ENCODE data around the gene PDZD2. TPM values are rescaled to one million over a fixed set of nuclear protein-coding genes. Genes with fewer than 3 reads are reported as not detected.

The PDZD2 gene
- polyA plus RNA-seq, 1 donor from 2014 or later, result 3.1 TPM

DNA sequence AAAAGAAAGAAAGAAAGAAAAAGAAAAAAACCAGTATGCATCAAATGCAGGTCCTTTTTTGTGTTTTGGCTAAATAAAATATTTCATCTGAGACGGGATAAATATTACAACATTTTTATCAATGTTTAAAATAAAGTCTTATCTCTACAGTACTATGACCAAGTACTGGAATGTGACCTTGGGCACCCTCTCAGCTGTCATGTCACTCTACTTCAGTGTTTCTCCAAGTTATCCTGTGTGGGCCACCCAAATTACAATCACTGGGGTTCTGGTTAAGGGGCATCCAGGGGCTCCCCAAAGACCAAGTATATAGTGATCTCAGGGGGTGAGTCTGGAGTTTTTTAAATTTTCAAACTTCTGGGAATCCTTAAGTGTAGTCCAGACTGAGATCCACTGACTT is 3.5 kb upstream of the PDZD2 start:
- Histone ChIP-seq H3F3A (ENCODE audit: insufficient read depth, low read length, poor library complexity, severe bottlenecking) (no peaks in the 10 kb centered on the region), H2AFZ (ENCODE audit: low read depth, low read length) (no peak overlapping the region), H4K20me1 (ENCODE audit: insufficient read depth) (no peaks in the 10 kb centered on the region), H3K9ac (ENCODE audit: low read length) (no peak overlapping the region), H3K9me2 (ENCODE audit: insufficient read depth, low read length) (no peaks in the 10 kb centered on the region), H3K79me2 (replicated peaks; ENCODE audit: insufficient read depth, low read length) (no peaks in the 10 kb centered on the region), H3K4me3 (ENCODE audit: low read length) (no peak overlapping the region), H3K36me3 (ENCODE audit: insufficient read depth, low read length) (no peaks in the 10 kb centered on the region), H3K9me3 (ENCODE audit: low read length) (no peaks in the 10 kb centered on the region), H3K27ac (ENCODE audit: low read length) (no peak overlapping the region), H3K27me3 (ENCODE audit: insufficient read depth, low read depth, low read length) (peaks cover 6% of the 10 kb centered on the region), H3K4me2 (ENCODE audit: low read length) (no peak overlapping the region)
- no peak for TF ChIP-seq EP300 (conservative IDR thresholded peaks at IDR 0.05; ENCODE audit: poor library complexity, severe bottlenecking)
- TF ChIP-seq, protein P1, sequence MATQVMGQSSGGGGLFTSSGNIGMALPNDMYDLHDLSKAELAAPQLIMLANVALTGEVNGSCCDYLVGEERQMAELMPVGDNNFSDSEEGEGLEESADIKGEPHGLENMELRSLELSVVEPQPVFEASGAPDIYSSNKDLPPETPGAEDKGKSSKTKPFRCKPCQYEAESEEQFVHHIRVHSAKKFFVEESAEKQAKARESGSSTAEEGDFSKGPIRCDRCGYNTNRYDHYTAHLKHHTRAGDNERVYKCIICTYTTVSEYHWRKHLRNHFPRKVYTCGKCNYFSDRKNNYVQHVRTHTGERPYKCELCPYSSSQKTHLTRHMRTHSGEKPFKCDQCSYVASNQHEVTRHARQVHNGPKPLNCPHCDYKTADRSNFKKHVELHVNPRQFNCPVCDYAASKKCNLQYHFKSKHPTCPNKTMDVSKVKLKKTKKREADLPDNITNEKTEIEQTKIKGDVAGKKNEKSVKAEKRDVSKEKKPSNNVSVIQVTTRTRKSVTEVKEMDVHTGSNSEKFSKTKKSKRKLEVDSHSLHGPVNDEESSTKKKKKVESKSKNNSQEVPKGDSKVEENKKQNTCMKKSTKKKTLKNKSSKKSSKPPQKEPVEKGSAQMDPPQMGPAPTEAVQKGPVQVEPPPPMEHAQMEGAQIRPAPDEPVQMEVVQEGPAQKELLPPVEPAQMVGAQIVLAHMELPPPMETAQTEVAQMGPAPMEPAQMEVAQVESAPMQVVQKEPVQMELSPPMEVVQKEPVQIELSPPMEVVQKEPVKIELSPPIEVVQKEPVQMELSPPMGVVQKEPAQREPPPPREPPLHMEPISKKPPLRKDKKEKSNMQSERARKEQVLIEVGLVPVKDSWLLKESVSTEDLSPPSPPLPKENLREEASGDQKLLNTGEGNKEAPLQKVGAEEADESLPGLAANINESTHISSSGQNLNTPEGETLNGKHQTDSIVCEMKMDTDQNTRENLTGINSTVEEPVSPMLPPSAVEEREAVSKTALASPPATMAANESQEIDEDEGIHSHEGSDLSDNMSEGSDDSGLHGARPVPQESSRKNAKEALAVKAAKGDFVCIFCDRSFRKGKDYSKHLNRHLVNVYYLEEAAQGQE (IDR thresholded peaks at IDR 0.05; ENCODE audit: borderline replicate concordance), result no peak
- TF ChIP-seq TAF1 (IDR thresholded peaks at IDR 0.05; ENCODE audit: low read depth), result no peak
- TF ChIP-seq EZH2 (IDR thresholded peaks at IDR 0.05; ENCODE audit: borderline replicate concordance, insufficient read depth, low read length, poor library complexity, severe bottlenecking), result no peak
- no peak for TF ChIP-seq MXI1 (conservative IDR thresholded peaks at IDR 0.05; ENCODE audit: poor library complexity, severe bottlenecking)
- TF ChIP-seq POLR2AphosphoS5 (IDR thresholded peaks at IDR 0.05), result no peak
- TF ChIP-seq RAD21 (conservative IDR thresholded peaks at IDR 0.05), result no peak
- no peak for TF ChIP-seq SMC3 (conservative IDR thresholded peaks at IDR 0.05; ENCODE audit: poor library complexity)
- TF ChIP-seq, protein P2, sequence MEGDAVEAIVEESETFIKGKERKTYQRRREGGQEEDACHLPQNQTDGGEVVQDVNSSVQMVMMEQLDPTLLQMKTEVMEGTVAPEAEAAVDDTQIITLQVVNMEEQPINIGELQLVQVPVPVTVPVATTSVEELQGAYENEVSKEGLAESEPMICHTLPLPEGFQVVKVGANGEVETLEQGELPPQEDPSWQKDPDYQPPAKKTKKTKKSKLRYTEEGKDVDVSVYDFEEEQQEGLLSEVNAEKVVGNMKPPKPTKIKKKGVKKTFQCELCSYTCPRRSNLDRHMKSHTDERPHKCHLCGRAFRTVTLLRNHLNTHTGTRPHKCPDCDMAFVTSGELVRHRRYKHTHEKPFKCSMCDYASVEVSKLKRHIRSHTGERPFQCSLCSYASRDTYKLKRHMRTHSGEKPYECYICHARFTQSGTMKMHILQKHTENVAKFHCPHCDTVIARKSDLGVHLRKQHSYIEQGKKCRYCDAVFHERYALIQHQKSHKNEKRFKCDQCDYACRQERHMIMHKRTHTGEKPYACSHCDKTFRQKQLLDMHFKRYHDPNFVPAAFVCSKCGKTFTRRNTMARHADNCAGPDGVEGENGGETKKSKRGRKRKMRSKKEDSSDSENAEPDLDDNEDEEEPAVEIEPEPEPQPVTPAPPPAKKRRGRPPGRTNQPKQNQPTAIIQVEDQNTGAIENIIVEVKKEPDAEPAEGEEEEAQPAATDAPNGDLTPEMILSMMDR (IDR thresholded peaks at IDR 0.05; ENCODE audit: poor library complexity, severe bottlenecking), result no peak

DNA sequence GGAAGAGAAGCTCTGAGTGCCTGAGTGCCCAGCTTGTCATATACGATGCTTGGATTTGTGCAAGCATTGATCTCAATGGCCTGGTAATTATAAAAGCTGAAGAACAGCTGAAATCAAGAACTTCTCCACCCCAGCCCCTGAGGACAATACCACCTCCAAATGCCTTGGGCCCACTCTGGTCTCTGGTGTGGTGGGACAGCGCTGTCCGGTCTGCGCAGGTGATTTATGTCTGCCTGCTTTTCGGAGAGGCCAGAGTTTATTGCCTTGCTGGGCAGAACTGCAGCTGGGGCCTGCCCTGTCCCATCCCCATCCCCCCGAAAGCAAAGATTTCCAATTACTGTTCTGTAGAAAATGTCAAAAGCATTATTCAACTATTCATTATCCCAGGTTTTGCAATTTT is 1.1 kb upstream of the PDZD2 start:
- TF ChIP-seq EP300 (conservative IDR thresholded peaks at IDR 0.05; ENCODE audit: poor library complexity, severe bottlenecking) (no peak), RAD21 (conservative IDR thresholded peaks at IDR 0.05) (no peak), EZH2 (IDR thresholded peaks at IDR 0.05; ENCODE audit: borderline replicate concordance, insufficient read depth, low read length, poor library complexity, severe bottlenecking) (no peak), POLR2AphosphoS5 (IDR thresholded peaks at IDR 0.05) (no peak), SMC3 (conservative IDR thresholded peaks at IDR 0.05; ENCODE audit: poor library complexity) (no peak), MXI1 (conservative IDR thresholded peaks at IDR 0.05; ENCODE audit: poor library complexity, severe bottlenecking) (no peak), TAF1 (IDR thresholded peaks at IDR 0.05; ENCODE audit: low read depth) (no peak)
- TF ChIP-seq, protein P2 (IDR thresholded peaks at IDR 0.05; ENCODE audit: poor library complexity, severe bottlenecking), result no peak
- TF ChIP-seq, protein P1 (IDR thresholded peaks at IDR 0.05; ENCODE audit: borderline replicate concordance), result no peak
- no peaks in the 10 kb centered on the region for H3K9me3 ChIP-seq (ENCODE audit: low read length)
- H3K4me2 ChIP-seq (ENCODE audit: low read length), result no peak overlapping the region
- no peaks in the 10 kb centered on the region for H3F3A ChIP-seq (ENCODE audit: insufficient read depth, low read length, poor library complexity, severe bottlenecking)
- H3K4me3 ChIP-seq (ENCODE audit: low read length), result peak overlapping the region; percentile 6
- H3K9ac ChIP-seq (ENCODE audit: low read length), result no peak overlapping the region
- peaks cover 20% of the 10 kb centered on the region for H3K27me3 ChIP-seq (ENCODE audit: insufficient read depth, low read depth, low read length)
- no peak overlapping the region for H2AFZ ChIP-seq (ENCODE audit: low read depth, low read length)
- H3K9me2 ChIP-seq (ENCODE audit: insufficient read depth, low read length), result no peaks in the 10 kb centered on the region
- H3K79me2 ChIP-seq (replicated peaks; ENCODE audit: insufficient read depth, low read length), result no peaks in the 10 kb centered on the region
- H4K20me1 ChIP-seq (ENCODE audit: insufficient read depth), result no peaks in the 10 kb centered on the region
- peak overlapping the region; percentile 12 for H3K27ac ChIP-seq (ENCODE audit: low read length)
- no peaks in the 10 kb centered on the region for H3K36me3 ChIP-seq (ENCODE audit: insufficient read depth, low read length)
